ENCODE results near the gene HSPA14. TPM values are rescaled to one million over a fixed set of nuclear protein-coding genes. Genes with fewer than 3 reads are reported as not detected.
"Not testable (repeated sequence)": the region's sequence is repeated elsewhere in the genome, so short reads cannot be mapped to it uniquely, and the experiment has no call there.

The HSPA14 gene
- total RNA-seq, 1 donor from 2014 or later = 34.1 TPM

DNA sequence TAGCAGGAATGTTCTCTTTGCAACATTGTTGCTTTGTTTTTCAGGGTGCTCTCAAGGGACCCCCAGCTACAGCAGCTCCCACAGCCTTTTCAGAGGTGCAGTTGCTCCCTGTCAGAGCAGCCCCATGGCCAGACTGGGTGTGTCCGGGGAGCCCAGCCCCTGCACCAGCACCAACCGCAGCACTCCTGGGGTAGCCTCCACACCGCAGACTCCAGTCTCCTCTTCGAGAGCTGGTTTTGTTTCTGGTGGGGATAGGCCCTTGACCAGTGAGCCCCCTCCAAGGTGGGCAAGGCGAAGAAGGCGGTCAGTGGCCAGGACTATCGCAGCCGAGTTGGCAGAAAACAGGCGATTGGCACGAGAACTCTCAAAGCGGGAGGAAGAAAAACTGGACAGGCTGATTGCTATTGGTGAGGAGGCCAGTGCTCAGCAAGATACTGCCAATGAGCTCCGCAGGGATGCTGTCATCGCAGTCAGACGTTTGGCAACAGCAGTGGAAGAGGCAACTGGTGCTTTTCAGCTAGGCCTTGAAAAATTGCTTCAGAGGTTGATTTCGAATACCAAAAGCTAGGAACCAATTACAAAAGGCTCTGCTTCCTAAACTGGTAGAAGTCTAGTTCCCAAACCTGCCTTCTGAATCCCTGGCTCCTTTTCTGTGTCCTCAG, 5.4 kb downstream of the HSPA14 start:
- H3K36me3 Mint-ChIP-seq (ENCODE audit: low read depth) = peaks cover 68% of the 10 kb centered on the region
- H3K27me3 Mint-ChIP-seq (ENCODE audit: low read depth) = no peaks in the 10 kb centered on the region

DNA sequence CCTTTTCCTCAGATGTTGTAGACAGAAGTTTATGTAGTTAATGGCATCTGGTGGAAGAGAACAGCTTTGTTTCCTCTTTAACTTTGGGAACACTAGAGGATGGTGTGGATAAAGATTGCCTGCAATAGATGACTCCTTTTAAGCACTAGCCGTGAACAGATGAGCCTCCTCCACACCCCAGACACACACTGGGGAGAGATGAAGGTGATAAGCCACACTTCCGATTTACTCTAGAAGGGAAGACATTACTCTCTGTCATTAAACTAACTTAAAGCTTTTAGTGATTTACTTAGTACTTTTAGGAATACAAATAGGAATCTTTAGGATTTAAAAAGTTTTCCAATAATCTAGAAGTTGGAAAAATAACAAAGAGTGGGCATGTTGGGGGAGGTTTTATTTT, 6.8 kb downstream of the HSPA14 start:
- intact Hi-C loops (cut with micrococcal nuclease) = no loop called here
- Mint-ChIP-seq H3K4me1 (ENCODE audit: low read depth) (peaks cover 18% of the 10 kb centered on the region), H3K27me3 (ENCODE audit: low read depth) (no peaks in the 10 kb centered on the region), H3K9me3 (no peaks in the 10 kb centered on the region), H3K27ac (no peak overlapping the region), H3K36me3 (ENCODE audit: low read depth) (peaks cover 69% of the 10 kb centered on the region), H3K4me3 (ENCODE audit: low read depth) (no peak overlapping the region)
- no peak for DNase-seq (ENCODE audit: low spot score)

More for the DNA sequence above, 5.4 kb downstream of the HSPA14 start:
- Mint-ChIP-seq H3K9me3 (no peaks in the 10 kb centered on the region), H3K4me3 (ENCODE audit: low read depth) (no peak overlapping the region), H3K27ac (no peak overlapping the region), H3K4me1 (ENCODE audit: low read depth) (peaks cover 18% of the 10 kb centered on the region)
- no peak for DNase-seq (ENCODE audit: low spot score)
- intact Hi-C loops (cut with micrococcal nuclease) = no loop called here

- Mint-ChIP-seq H3K27ac (no peak overlapping the region), H3K27me3 (ENCODE audit: low read depth) (no peaks in the 10 kb centered on the region), H3K36me3 (ENCODE audit: low read depth) (peaks cover 61% of the 10 kb centered on the region), H3K4me3 (ENCODE audit: low read depth) (no peak overlapping the region), H3K4me1 (ENCODE audit: low read depth) (peaks cover 10% of the 10 kb centered on the region), H3K9me3 (no peaks in the 10 kb centered on the region)
- no peak for DNase-seq (ENCODE audit: low spot score)
- intact Hi-C loops (cut with micrococcal nuclease) = no loop called here
These were observed 14.1 kb downstream of the HSPA14 start for GRCh38 chr10:14852236-14852635.

- no peak overlapping the region for H3K4me3 Mint-ChIP-seq (ENCODE audit: low read depth)
- H3K4me1 Mint-ChIP-seq (ENCODE audit: low read depth) = peaks cover 1% of the 10 kb centered on the region
- intact Hi-C loops (cut with micrococcal nuclease) = no loop called here
- H3K36me3 Mint-ChIP-seq (ENCODE audit: low read depth) = peaks cover 59% of the 10 kb centered on the region
- DNase-seq (ENCODE audit: low spot score) = no peak
- H3K9me3 Mint-ChIP-seq = no peaks in the 10 kb centered on the region
- H3K27me3 Mint-ChIP-seq (ENCODE audit: low read depth) = no peaks in the 10 kb centered on the region
- no peak overlapping the region for H3K27ac Mint-ChIP-seq
These were observed 17.3 kb downstream of the HSPA14 start for GRCh38 chr10:14855453-14855852.

DNA sequence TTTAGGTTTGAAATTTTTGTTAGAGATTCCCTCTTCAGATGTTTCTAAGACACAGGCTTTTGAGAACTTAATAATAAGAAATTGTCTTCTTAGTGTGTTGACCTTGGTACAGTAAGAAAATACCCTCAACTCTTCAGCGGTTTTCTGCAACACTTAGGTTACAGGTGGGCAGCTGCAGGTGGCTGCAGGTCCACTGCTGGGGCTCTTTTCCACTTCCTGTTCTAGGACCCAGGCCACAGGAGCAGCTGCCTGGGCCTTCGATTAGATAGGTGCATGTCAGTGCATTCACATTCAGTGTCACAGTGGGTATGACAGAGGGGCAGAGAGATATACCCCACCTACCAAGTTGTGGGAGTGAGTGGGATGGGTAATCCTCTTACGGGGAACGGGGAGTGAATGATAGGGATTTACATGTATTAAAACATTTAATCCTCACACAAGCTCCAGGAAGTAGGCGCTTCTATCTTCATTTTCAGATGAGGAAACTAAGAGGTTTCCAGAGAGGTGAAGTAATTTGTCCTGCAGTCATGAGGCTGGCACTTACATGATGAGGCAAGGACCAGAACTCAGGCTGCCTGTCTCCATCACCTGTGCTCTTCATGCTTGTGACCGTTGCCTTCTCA, 20.3 kb downstream of the HSPA14 start:
- Mint-ChIP-seq H3K9me3 (no peaks in the 10 kb centered on the region), H3K4me1 (ENCODE audit: low read depth) (no peaks in the 10 kb centered on the region), H3K27me3 (ENCODE audit: low read depth) (no peaks in the 10 kb centered on the region), H3K36me3 (ENCODE audit: low read depth) (peaks cover 43% of the 10 kb centered on the region), H3K4me3 (ENCODE audit: low read depth) (no peak overlapping the region), H3K27ac (no peak overlapping the region)
- DNase-seq (ENCODE audit: low spot score) = no peak
- intact Hi-C loops (cut with micrococcal nuclease) = no loop called here

- Mint-ChIP-seq H3K4me1 (ENCODE audit: low read depth) (no peaks in the 10 kb centered on the region), H3K9me3 (no peaks in the 10 kb centered on the region), H3K27me3 (ENCODE audit: low read depth) (no peaks in the 10 kb centered on the region), H3K4me3 (ENCODE audit: low read depth) (no peak overlapping the region), H3K27ac (no peak overlapping the region), H3K36me3 (ENCODE audit: low read depth) (peaks cover 44% of the 10 kb centered on the region)
- no peak for DNase-seq (ENCODE audit: low spot score)
- intact Hi-C loops (cut with micrococcal nuclease) = no loop called here
These were observed 20.9 kb downstream of the HSPA14 start for GRCh38 chr10:14859043-14859442.

GRCh38 chr10:14859775-14860174, 21.7 kb downstream of the HSPA14 start:
- Mint-ChIP-seq H3K4me1 (ENCODE audit: low read depth) (no peaks in the 10 kb centered on the region), H3K27ac (no peak overlapping the region), H3K36me3 (ENCODE audit: low read depth) (peaks cover 42% of the 10 kb centered on the region), H3K27me3 (ENCODE audit: low read depth) (no peaks in the 10 kb centered on the region), H3K4me3 (ENCODE audit: low read depth) (no peak overlapping the region), H3K9me3 (no peaks in the 10 kb centered on the region)
- no peak for DNase-seq (ENCODE audit: low spot score)
- intact Hi-C loops (cut with micrococcal nuclease) = no loop called here

- H3K27ac Mint-ChIP-seq = no peak overlapping the region
- H3K9me3 Mint-ChIP-seq = no peaks in the 10 kb centered on the region
These were observed 22.7 kb downstream of the HSPA14 start for GRCh38 chr10:14860791-14861190.

GRCh38 chr10:14864466-14864865, 26.4 kb downstream of the HSPA14 start:
- intact Hi-C loops (cut with micrococcal nuclease) = not testable (repeated sequence)

More at GRCh38 chr10:14860791-14861190, 22.7 kb downstream of the HSPA14 start:
- no peak overlapping the region for H3K4me3 Mint-ChIP-seq (ENCODE audit: low read depth)
- H3K27me3 Mint-ChIP-seq (ENCODE audit: low read depth) = no peaks in the 10 kb centered on the region
- DNase-seq (ENCODE audit: low spot score) = no peak
- no peaks in the 10 kb centered on the region for H3K4me1 Mint-ChIP-seq (ENCODE audit: low read depth)
- peaks cover 39% of the 10 kb centered on the region for H3K36me3 Mint-ChIP-seq (ENCODE audit: low read depth)
- intact Hi-C loops (cut with micrococcal nuclease) = no loop called here

GRCh38 chr10:14864871-14865270, 26.8 kb downstream of the HSPA14 start:
- H3K27me3 Mint-ChIP-seq (ENCODE audit: low read depth); intact Hi-C loops (cut with micrococcal nuclease); H3K9me3 Mint-ChIP-seq; H3K4me1 Mint-ChIP-seq (ENCODE audit: low read depth); H3K4me3 Mint-ChIP-seq (ENCODE audit: low read depth); H3K27ac Mint-ChIP-seq; DNase-seq (ENCODE audit: low spot score): not testable (repeated sequence)
- H3K36me3 Mint-ChIP-seq (ENCODE audit: low read depth) = peaks cover 52% of the 10 kb centered on the region

More at GRCh38 chr10:14864466-14864865, 26.4 kb downstream of the HSPA14 start:
- H3K4me1 Mint-ChIP-seq (ENCODE audit: low read depth); H3K9me3 Mint-ChIP-seq; H3K27me3 Mint-ChIP-seq (ENCODE audit: low read depth); H3K4me3 Mint-ChIP-seq (ENCODE audit: low read depth); H3K27ac Mint-ChIP-seq; DNase-seq (ENCODE audit: low spot score): not testable (repeated sequence)
- H3K36me3 Mint-ChIP-seq (ENCODE audit: low read depth) = peaks cover 49% of the 10 kb centered on the region

DNA sequence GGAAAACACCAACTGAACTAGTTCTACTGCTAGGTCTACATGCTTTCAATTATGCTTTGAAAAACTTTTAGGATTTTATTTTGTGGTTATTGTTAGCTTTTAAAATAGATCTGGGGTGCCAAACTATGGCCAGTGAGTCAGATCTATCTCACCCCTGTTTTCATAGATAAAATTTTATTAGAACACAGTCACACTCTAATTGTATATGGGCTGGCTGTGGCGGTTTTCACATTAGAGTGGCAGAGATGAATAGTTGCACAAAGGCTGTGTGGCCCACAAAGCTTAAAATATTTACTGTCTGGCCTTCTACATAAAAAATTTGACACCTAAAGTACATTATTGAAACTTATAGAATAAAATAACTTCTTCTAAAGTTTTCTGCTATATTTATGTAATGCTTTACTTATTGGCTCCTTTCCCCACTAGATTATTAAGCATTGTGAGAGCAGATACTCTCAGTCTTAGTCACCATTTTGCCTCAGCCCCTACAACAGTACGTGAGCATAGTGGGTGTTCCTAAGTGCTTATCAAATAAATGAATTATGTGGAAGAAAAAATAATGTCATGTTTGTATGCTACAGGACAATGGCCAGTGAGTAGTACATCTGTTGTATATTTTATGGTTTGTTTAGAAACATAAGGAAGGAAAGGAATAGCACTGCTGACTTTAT, 35.1 kb downstream of the HSPA14 start:
- Mint-ChIP-seq H3K9me3 (no peaks in the 10 kb centered on the region), H3K27me3 (ENCODE audit: low read depth) (no peaks in the 10 kb centered on the region), H3K4me1 (ENCODE audit: low read depth) (peaks cover 15% of the 10 kb centered on the region), H3K36me3 (ENCODE audit: low read depth) (peaks cover 23% of the 10 kb centered on the region), H3K27ac (no peak overlapping the region), H3K4me3 (ENCODE audit: low read depth) (no peak overlapping the region)
- DNase-seq (ENCODE audit: low spot score) = no peak
- intact Hi-C loops (cut with micrococcal nuclease) = loop anchor here (10.0 kb wide), 1 partner anchor 1562 kb away; the partner anchor contains the start of gene PTER

- Mint-ChIP-seq H3K27ac (no peak overlapping the region), H3K4me1 (ENCODE audit: low read depth) (peaks cover 23% of the 10 kb centered on the region), H3K36me3 (ENCODE audit: low read depth) (peaks cover 13% of the 10 kb centered on the region), H3K27me3 (ENCODE audit: low read depth) (no peaks in the 10 kb centered on the region), H3K9me3 (no peaks in the 10 kb centered on the region), H3K4me3 (ENCODE audit: low read depth) (no peak overlapping the region)
- DNase-seq (ENCODE audit: low spot score) = no peak
- intact Hi-C loops (cut with micrococcal nuclease) = loop anchor here (5.0 to 10.0 kb wide), 2 partner anchors 229 to 1559 kb away; partner anchors contain the start of gene PTER
These were observed 37.8 kb downstream of the HSPA14 start for GRCh38 chr10:14875941-14876340.

- H3K27ac Mint-ChIP-seq = no peak overlapping the region
- intact Hi-C loops (cut with micrococcal nuclease) = loop anchor here (5.0 to 10.0 kb wide), 2 partner anchors 229 to 1558 kb away; partner anchors contain the start of gene PTER
These were observed 38.7 kb downstream of the HSPA14 start for GRCh38 chr10:14876764-14877163.

More at GRCh38 chr10:14876764-14877163, 38.7 kb downstream of the HSPA14 start:
- no peak for DNase-seq (ENCODE audit: low spot score)
- peak overlapping the region; percentile 94 for H3K4me3 Mint-ChIP-seq (ENCODE audit: low read depth)
- H3K36me3 Mint-ChIP-seq (ENCODE audit: low read depth) = peaks cover 8% of the 10 kb centered on the region
- H3K27me3 Mint-ChIP-seq (ENCODE audit: low read depth) = no peaks in the 10 kb centered on the region
- H3K9me3 Mint-ChIP-seq = no peaks in the 10 kb centered on the region
- peaks cover 25% of the 10 kb centered on the region for H3K4me1 Mint-ChIP-seq (ENCODE audit: low read depth)

All from activated T-helper 2 cell treated with anti-CD3 and anti-CD28 coated beads, Interferon-gamma antibody, Interleukin-2, Interleukin-4, amounts not matched to agents 10 μg/mL and 5 μg/mL and 100 μg/mL, durations not matched to agents 14 hours and 24 hours and 36 hours (primary cell).